GM12878 (cell line): ENCODE results near the gene RIMS1. TPM values are rescaled to one million over a fixed set of nuclear protein-coding genes. Genes with fewer than 3 reads are reported as not detected.

ENCODE experiments used
- ATAC-seq: fragments of 200-7000 bp; cut with Tn5 transposase; 3 replicates; pipeline ENCODE4 v1.9.1; 2020; ENCODE audit warnings: mild to moderate bottlenecking, moderate library complexity
- BruUV-seq: library from RNA; stranded (reverse); fragments of 400-500 nt; replicated peaks from 2 replicates; lab custom pipeline; 2021; lab: Mats Ljungman, UMichigan
- CTCF ChIA-PET: fragments of 300-600 bp; sonication (Branson Sonifier 250); formaldehyde crosslinking; extraction: SDS; loops from one replicate; lab custom pipeline; 2021; ENCODE audit warnings: inconsistent platforms; lab: Yijun Ruan, JAX
- POLR2A ChIA-PET: fragments of 350-600 bp; formaldehyde crosslinking; extraction: SDS; loops from one replicate; lab custom pipeline; 2021; ENCODE audit warnings: inconsistent platforms; lab: Charles Lee
- RAD21 ChIA-PET: fragments of 300-600 bp; sonication (Branson Sonifier 250); formaldehyde crosslinking; loops from one replicate; lab custom pipeline; 2023; ENCODE audit warnings: antibody characterized with exemption; ENCODE audit not compliant: unreplicated experiment; lab: Charles Lee
- SMC1A ChIA-PET: fragments of 300-600 bp; sonication (Branson Sonifier 250); formaldehyde crosslinking; loops from one replicate; lab custom pipeline; 2023; ENCODE audit not compliant: unreplicated experiment, uncharacterized antibody; lab: Charles Lee
- DNase-seq: peaks from one replicate; pipeline ENCODE4 v3.0.0-alpha.2; 2011; ENCODE audit warnings: low read depth, low spot score
- FAIRE-seq: peaks from 3 replicates; lab custom pipeline; 2011; peaks lifted over from hg19 to GRCh38; lab: Jason Lieb, UNC
- H2AFZ ChIP-seq: 2 replicates; pipeline ENCODE4 v1.6.0; 2011; ENCODE audit warnings: low read depth, low read length, control low read depth; ENCODE audit not compliant: control insufficient read depth
- H3K27ac ChIP-seq: 2 replicates; pipeline ENCODE4 v1.5.1; 2011; ENCODE audit warnings: control low read depth; ENCODE audit not compliant: control insufficient read depth, insufficient read depth
- H3K27me3 ChIP-seq, 2 experiments: replicated peaks in 1 of 2; 2 replicates each; pipeline versions ENCODE4 v1.6.0 to v1.6.1; 2011; ENCODE audit warnings: low read length in 1 of 2; ENCODE audit not compliant: control insufficient read depth in 2 of 2, insufficient read depth in 2 of 2
- H3K36me3 ChIP-seq, 2 experiments: 2 replicates each; pipeline ENCODE4 v1.5.1; 2011; ENCODE audit warnings: low read length in 1 of 2; ENCODE audit not compliant: control insufficient read depth in 2 of 2, insufficient read depth in 2 of 2
- H3K4me1 ChIP-seq: 2 replicates; pipeline ENCODE4 v1.6.1; 2011; ENCODE audit warnings: mild to moderate bottlenecking, low read length, moderate library complexity, mixed read lengths; ENCODE audit not compliant: control insufficient read depth, insufficient read depth
- H3K4me2 ChIP-seq: 2 replicates; pipeline ENCODE4 v1.6.0; 2011; ENCODE audit warnings: control low read depth; ENCODE audit not compliant: control insufficient read depth, insufficient read depth
- H3K4me3 ChIP-seq: fragments of 200-600 bp; sonication (generic); 2 replicates; pipeline ENCODE4 v1.5.1; 2016
- H3K79me2 ChIP-seq: 2 replicates; pipeline ENCODE4 v1.6.0; 2011; ENCODE audit warnings: low read length; ENCODE audit not compliant: control insufficient read depth, insufficient read depth
- H3K9ac ChIP-seq: 2 replicates; pipeline ENCODE4 v1.8.0; 2011; ENCODE audit warnings: low read length, control low read depth, mixed read lengths; ENCODE audit not compliant: control insufficient read depth, insufficient read depth
- H3K9me3 ChIP-seq: replicated peaks from 3 replicates; pipeline ENCODE4 v1.5.1; 2011; ENCODE audit warnings: mild to moderate bottlenecking, low read length; ENCODE audit not compliant: control insufficient read depth, insufficient read depth
- H4K20me1 ChIP-seq: 2 replicates; pipeline ENCODE4 v1.6.0; 2011; ENCODE audit not compliant: control insufficient read depth, insufficient read depth
- IRF5 ChIP-seq: fragments of 450-650 bp; IDR thresholded peaks from 2 replicates; pipeline ENCODE4 v1.6.1; 2017; ENCODE audit warnings: borderline replicate concordance
- KLF5 ChIP-seq: fragments of 450-650 bp; IDR thresholded peaks from 2 replicates; pipeline ENCODE4 v1.6.1; 2014; ENCODE audit warnings: mild to moderate bottlenecking; ENCODE audit not compliant: partially characterized antibody
- LARP7 ChIP-seq: fragments of 450-650 bp; IDR thresholded peaks from 2 replicates; pipeline ENCODE4 v1.6.1; 2017; ENCODE audit warnings: mild to moderate bottlenecking
- POU2F2 ChIP-seq: IDR thresholded peaks from 3 replicates; pipeline ENCODE4 v1.6.1; 2011; ENCODE audit warnings: low read depth, mild to moderate bottlenecking, low read length, borderline replicate concordance
- TCF3 ChIP-seq: IDR thresholded peaks from 2 replicates; pipeline ENCODE4 v1.6.1; 2012; ENCODE audit warnings: low read depth, mild to moderate bottlenecking, low read length, borderline replicate concordance; ENCODE audit not compliant: insufficient read depth
- WGBS: methylation state at CpG from one replicate; pipeline ENCODE4 v1.1.6; 2016; ENCODE audit warnings: low lambda C conversion rate; ENCODE audit not compliant: insufficient replicate concordance, insufficient coverage; ENCODE audit errors: missing lambda C conversion rate; 5-methylcytosine and 5-hydroxymethylcytosine counted together
- in situ Hi-C: fragments of 300-500 bp; cut with MboI; formaldehyde crosslinking; loops from 9 replicates; pipeline ENCODE4 v1.14.3; 2018; ENCODE audit warnings: mixed read lengths
- intact Hi-C: fragments of 100-400 bp; cut with micrococcal nuclease; formaldehyde crosslinking; loops from one replicate; pipeline ENCODE4 v1.14.2; 2022; ENCODE audit not compliant: unreplicated experiment
- polyA plus RNA-seq, 11 experiments: library from polyadenylated mRNA; depleted of rRNA in 4 of 11; unstranded in 6 of 11; stranded (reverse) in 5 of 11; fragments of >200 nt; fragmentation: Nextera tagmentation in 4 of 11; fragmentation: Illumina TruSeq in 1 of 11; extraction: Ambion mirVana in 4 of 11; extraction: Trizol in 1 of 11; gene quantifications; 1 replicate in 1 of 11; 2 replicates in 10 of 11; pipeline versions ENCODE4 v1.2.1 to v1.2.3, GENCODE V29; 2011 to 2016; ENCODE audit warnings: inconsistent platforms in 2 of 11, missing spikeins in 2 of 11, low read depth in 1 of 11
- total RNA-seq, 4 experiments: library from RNA; depleted of rRNA in 3 of 4; stranded (reverse); fragments of >200 nt in 3 of 4; fragmentation: Illumina TruSeq in 1 of 4; extraction: Trizol in 1 of 4; gene quantifications; 2 replicates each; pipeline versions ENCODE4 v1.2.1 to v1.2.3, GENCODE V29; 2013 to 2021
- TF ChIP-seq, protein P1 (sequence below): fragments of 450-650 bp; IDR thresholded peaks from 2 replicates; pipeline ENCODE4 v1.6.1; 2017; ENCODE audit warnings: mild to moderate bottlenecking, low read depth, inconsistent platforms; ENCODE audit not compliant: poor library complexity, severe bottlenecking
- TF ChIP-seq, protein P2 (sequence below): fragments of 450-650 bp; IDR thresholded peaks from 2 replicates; pipeline ENCODE4 v1.6.1; 2017; ENCODE audit warnings: mild to moderate bottlenecking, moderate library complexity

RIMS1 gene
- total and polyA plus RNA-seq, 10 of the 15 experiments (the other 5 are each of a cell fraction or from before 2014, with no cell fraction given), result 0.05 to 0.76 (median 0.23) TPM

DNA sequence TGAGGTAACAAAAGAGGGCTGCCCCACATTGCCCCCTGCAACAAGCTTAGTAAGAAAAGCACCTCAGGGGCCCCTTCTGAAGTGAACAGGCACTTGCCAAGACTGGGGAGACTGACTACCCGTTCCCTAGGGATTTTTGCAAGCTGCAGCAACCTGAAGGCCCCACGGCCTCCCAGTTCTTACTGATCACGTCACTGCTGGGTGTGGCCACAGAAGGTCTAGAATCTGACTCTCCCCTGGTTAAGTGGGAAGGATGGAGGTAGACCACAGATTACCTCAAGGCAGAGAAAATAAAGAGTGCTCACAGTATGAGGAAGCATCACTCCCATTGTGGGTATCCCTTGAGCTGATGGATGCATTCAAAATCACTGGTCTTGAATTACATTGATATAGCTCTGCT lies 534.1 kb downstream of the RIMS1 start:
- in situ Hi-C loops, result no loop called here
- no peak overlapping the region for H2AFZ ChIP-seq
- H4K20me1 ChIP-seq, result no peaks in the 10 kb centered on the region
- H3K4me2 ChIP-seq, result no peak overlapping the region
- H3K4me3 ChIP-seq, result no peak overlapping the region
- no peak overlapping the region for H3K27ac ChIP-seq
- intact Hi-C loops, result no loop called here
- DNase-seq, result no peak
- no peaks in the 10 kb centered on the region for H3K36me3 ChIP-seq
- WGBS, result 23% methylated on average over 3 of the region's 3 CpGs
- H3K27me3 ChIP-seq, result 0 out of 4 replicates have a peak, but pooled peaks cover 0 to 1% of the 10 kb centered on the region in 2 experiments
- no TSS peak for BruUV-seq
- ATAC-seq, result no peak
- no peak for FAIRE-seq
- ChIA-PET CTCF (interaction anchor here (0.8 to 2.2 kb wide), 3 partner anchors 9 to 196 kb away, joined by 3 to 18 read pairs (median 3); no protein-coding TSS in a partner anchor), RAD21 (interaction anchor here (2.6 kb wide), 1 partner anchor 709 kb away, joined by 7 read pairs; no protein-coding TSS in a partner anchor), POLR2A (no interaction called here), SMC1A (interaction anchor here (1.0 to 1.3 kb wide), 3 partner anchors 10 to 159 kb away, joined by 3 to 4 read pairs (median 3); no protein-coding TSS in a partner anchor)
- H3K9ac ChIP-seq, result no peak overlapping the region
- TF ChIP-seq LARP7, result no peak
- TF ChIP-seq POU2F2, result no peak
- TF ChIP-seq, protein P1, sequence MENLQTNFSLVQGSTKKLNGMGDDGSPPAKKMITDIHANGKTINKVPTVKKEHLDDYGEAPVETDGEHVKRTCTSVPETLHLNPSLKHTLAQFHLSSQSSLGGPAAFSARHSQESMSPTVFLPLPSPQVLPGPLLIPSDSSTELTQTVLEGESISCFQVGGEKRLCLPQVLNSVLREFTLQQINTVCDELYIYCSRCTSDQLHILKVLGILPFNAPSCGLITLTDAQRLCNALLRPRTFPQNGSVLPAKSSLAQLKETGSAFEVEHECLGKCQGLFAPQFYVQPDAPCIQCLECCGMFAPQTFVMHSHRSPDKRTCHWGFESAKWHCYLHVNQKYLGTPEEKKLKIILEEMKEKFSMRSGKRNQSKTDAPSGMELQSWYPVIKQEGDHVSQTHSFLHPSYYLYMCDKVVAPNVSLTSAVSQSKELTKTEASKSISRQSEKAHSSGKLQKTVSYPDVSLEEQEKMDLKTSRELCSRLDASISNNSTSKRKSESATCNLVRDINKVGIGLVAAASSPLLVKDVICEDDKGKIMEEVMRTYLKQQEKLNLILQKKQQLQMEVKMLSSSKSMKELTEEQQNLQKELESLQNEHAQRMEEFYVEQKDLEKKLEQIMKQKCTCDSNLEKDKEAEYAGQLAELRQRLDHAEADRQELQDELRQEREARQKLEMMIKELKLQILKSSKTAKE, result no peak
- no peak for TF ChIP-seq KLF5
- TF ChIP-seq TCF3, result no peak
- TF ChIP-seq IRF5, result no peak
- TF ChIP-seq, protein P2, sequence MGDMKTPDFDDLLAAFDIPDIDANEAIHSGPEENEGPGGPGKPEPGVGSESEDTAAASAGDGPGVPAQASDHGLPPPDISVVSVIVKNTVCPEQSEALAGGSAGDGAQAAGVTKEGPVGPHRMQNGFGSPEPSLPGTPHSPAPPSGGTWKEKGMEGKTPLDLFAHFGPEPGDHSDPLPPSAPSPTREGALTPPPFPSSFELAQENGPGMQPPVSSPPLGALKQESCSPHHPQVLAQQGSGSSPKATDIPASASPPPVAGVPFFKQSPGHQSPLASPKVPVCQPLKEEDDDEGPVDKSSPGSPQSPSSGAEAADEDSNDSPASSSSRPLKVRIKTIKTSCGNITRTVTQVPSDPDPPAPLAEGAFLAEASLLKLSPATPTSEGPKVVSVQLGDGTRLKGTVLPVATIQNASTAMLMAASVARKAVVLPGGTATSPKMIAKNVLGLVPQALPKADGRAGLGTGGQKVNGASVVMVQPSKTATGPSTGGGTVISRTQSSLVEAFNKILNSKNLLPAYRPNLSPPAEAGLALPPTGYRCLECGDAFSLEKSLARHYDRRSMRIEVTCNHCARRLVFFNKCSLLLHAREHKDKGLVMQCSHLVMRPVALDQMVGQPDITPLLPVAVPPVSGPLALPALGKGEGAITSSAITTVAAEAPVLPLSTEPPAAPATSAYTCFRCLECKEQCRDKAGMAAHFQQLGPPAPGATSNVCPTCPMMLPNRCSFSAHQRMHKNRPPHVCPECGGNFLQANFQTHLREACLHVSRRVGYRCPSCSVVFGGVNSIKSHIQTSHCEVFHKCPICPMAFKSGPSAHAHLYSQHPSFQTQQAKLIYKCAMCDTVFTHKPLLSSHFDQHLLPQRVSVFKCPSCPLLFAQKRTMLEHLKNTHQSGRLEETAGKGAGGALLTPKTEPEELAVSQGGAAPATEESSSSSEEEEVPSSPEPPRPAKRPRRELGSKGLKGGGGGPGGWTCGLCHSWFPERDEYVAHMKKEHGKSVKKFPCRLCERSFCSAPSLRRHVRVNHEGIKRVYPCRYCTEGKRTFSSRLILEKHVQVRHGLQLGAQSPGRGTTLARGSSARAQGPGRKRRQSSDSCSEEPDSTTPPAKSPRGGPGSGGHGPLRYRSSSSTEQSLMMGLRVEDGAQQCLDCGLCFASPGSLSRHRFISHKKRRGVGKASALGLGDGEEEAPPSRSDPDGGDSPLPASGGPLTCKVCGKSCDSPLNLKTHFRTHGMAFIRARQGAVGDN, result no peak
- no peaks in the 10 kb centered on the region for H3K79me2 ChIP-seq
- H3K4me1 ChIP-seq, result no peaks in the 10 kb centered on the region
- no peaks in the 10 kb centered on the region for H3K9me3 ChIP-seq
